ENCODE data around the gene CELF3.

GRCh38 chr1:151720974-151721787, 4.6 kb upstream of the CELF3 start, which contains the start of gene RIIAD1:
- TF ChIP-seq, protein P1, sequence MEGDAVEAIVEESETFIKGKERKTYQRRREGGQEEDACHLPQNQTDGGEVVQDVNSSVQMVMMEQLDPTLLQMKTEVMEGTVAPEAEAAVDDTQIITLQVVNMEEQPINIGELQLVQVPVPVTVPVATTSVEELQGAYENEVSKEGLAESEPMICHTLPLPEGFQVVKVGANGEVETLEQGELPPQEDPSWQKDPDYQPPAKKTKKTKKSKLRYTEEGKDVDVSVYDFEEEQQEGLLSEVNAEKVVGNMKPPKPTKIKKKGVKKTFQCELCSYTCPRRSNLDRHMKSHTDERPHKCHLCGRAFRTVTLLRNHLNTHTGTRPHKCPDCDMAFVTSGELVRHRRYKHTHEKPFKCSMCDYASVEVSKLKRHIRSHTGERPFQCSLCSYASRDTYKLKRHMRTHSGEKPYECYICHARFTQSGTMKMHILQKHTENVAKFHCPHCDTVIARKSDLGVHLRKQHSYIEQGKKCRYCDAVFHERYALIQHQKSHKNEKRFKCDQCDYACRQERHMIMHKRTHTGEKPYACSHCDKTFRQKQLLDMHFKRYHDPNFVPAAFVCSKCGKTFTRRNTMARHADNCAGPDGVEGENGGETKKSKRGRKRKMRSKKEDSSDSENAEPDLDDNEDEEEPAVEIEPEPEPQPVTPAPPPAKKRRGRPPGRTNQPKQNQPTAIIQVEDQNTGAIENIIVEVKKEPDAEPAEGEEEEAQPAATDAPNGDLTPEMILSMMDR (conservative IDR thresholded peaks at IDR 0.05): no peak
- no peak for TF ChIP-seq EZH2 (IDR thresholded peaks at IDR 0.05; ENCODE audit: low read depth)

Data from PC-9 (cell line).